Osteoblast (primary cell): Measurements from ENCODE around the gene CAMTA1. TPM values are rescaled to one million over a fixed set of nuclear protein-coding genes. Genes with fewer than 3 reads are reported as not detected.

Source experiments
- DNase-seq: peaks from one replicate; pipeline ENCODE4 v3.0.0; 2011; ENCODE audit warnings: low spot score, mixed read lengths; ENCODE audit not compliant: insufficient read length; ENCODE audit errors: missing footprints
- H2AFZ ChIP-seq: 2 replicates; pipeline ENCODE4 v1.6.0; 2011; ENCODE audit warnings: mild to moderate bottlenecking, low read length
- H3K27ac ChIP-seq: 2 replicates; pipeline ENCODE4 v1.5.1; 2011; ENCODE audit warnings: mild to moderate bottlenecking, low read depth, low read length, moderate library complexity
- H3K27me3 ChIP-seq: 2 replicates; pipeline ENCODE4 v1.6.0; 2012; ENCODE audit warnings: mild to moderate bottlenecking, control low read depth, inconsistent platforms, low read length, moderate library complexity; ENCODE audit not compliant: insufficient read depth
- H3K36me3 ChIP-seq: 2 replicates; pipeline ENCODE4 v1.5.1; 2011; ENCODE audit warnings: mild to moderate bottlenecking, low read length, control low read depth, moderate library complexity; ENCODE audit not compliant: insufficient read depth
- H3K4me1 ChIP-seq: 2 replicates; pipeline ENCODE4 v1.5.1; 2011; ENCODE audit warnings: mild to moderate bottlenecking, low read length, control low read depth, moderate library complexity; ENCODE audit not compliant: insufficient read depth
- H3K4me2 ChIP-seq: 2 replicates; pipeline ENCODE4 v1.6.0; 2011; ENCODE audit warnings: mild to moderate bottlenecking, low read length; ENCODE audit not compliant: insufficient read depth
- H3K4me3 ChIP-seq: fragments of 200-600 bp; sonication (generic); 3 replicates; pipeline ENCODE4 v1.5.1; 2012; ENCODE audit warnings: mild to moderate bottlenecking, low read length, inconsistent platforms; ENCODE audit not compliant: insufficient read depth
- H3K79me2 ChIP-seq: 2 replicates; pipeline ENCODE4 v1.6.0; 2012; ENCODE audit warnings: mild to moderate bottlenecking, low read length, control low read depth, inconsistent platforms; ENCODE audit not compliant: insufficient read depth
- H3K9me3 ChIP-seq: 2 replicates; pipeline ENCODE4 v1.5.1; 2011; ENCODE audit warnings: low read depth, low read length, control low read depth
- H4K20me1 ChIP-seq: 2 replicates; pipeline ENCODE4 v1.6.0; 2012; ENCODE audit warnings: mild to moderate bottlenecking, low read length, control low read depth; ENCODE audit not compliant: insufficient read depth
- total RNA-seq: library from RNA; depleted of rRNA; stranded (reverse); fragments of >200 nt; gene quantifications from 2 replicates; pipeline ENCODE4 v1.2.3, GENCODE V29; 2012
- TF ChIP-seq, protein P1 (sequence below): IDR thresholded peaks from 2 replicates; pipeline ENCODE4 v1.5.1; 2011; ENCODE audit warnings: mild to moderate bottlenecking, low read depth, low read length, moderate library complexity; ENCODE audit errors: extremely low read depth

CAMTA1 gene
- total RNA-seq, 1 donor, result 47.4 TPM

DNA sequence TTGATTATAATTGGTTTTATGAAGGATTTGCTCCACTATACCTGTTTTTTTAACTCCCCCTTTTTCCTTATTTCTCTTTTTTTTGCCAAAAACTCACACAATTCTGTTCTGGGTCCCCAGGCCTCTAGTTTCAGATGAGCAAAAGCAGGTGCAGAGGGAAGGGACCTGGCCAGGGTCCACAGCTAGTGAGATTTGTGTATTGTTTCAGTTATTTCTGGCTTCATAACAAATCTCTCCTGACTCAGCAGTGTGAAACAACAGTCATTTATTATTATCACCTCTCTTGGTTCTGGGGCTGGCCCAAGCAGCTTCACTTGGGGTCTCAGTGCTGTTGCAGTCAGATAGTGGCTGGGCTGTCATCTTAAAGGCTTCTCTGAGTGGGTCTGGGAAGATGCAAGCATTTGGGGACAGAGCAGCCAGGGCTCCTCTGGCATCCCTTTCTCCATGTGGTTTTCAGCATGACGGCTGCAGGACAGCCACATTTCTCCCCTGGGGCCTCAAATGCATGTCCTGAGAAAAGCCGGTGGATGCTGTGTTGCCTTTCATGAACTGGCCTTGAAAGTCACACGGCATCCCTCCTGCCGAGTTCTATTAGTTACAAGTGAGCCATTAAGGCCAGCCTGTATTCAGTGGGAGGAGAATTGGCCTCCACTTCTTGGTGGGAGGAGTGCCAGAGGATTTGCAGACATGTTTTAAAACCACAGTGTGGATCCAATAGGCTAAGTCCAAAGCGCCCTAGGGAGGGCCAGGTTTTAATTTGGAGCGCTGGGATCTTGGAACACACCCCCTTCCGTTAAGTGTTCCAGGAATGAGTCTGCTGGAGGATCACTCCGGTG is 137.1 kb downstream of the CAMTA1 start:
- H4K20me1 ChIP-seq, result no peaks in the 10 kb centered on the region
- peak overlapping the region; percentile 64 for H3K4me2 ChIP-seq
- no peaks in the 10 kb centered on the region for H3K79me2 ChIP-seq
- DNase-seq, result peak; percentile 95
- no peak overlapping the region for H3K27ac ChIP-seq
- TF ChIP-seq, protein P1, sequence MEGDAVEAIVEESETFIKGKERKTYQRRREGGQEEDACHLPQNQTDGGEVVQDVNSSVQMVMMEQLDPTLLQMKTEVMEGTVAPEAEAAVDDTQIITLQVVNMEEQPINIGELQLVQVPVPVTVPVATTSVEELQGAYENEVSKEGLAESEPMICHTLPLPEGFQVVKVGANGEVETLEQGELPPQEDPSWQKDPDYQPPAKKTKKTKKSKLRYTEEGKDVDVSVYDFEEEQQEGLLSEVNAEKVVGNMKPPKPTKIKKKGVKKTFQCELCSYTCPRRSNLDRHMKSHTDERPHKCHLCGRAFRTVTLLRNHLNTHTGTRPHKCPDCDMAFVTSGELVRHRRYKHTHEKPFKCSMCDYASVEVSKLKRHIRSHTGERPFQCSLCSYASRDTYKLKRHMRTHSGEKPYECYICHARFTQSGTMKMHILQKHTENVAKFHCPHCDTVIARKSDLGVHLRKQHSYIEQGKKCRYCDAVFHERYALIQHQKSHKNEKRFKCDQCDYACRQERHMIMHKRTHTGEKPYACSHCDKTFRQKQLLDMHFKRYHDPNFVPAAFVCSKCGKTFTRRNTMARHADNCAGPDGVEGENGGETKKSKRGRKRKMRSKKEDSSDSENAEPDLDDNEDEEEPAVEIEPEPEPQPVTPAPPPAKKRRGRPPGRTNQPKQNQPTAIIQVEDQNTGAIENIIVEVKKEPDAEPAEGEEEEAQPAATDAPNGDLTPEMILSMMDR, result no peak
- peaks cover 12% of the 10 kb centered on the region for H3K27me3 ChIP-seq
- peaks cover 8% of the 10 kb centered on the region for H3K4me1 ChIP-seq
- no peaks in the 10 kb centered on the region for H3K36me3 ChIP-seq
- no peaks in the 10 kb centered on the region for H3K9me3 ChIP-seq
- H3K4me3 ChIP-seq, result peak overlapping the region; percentile 20
- peak overlapping the region; percentile 35 for H2AFZ ChIP-seq

- Histone ChIP-seq H3K36me3 (no peaks in the 10 kb centered on the region), H3K79me2 (no peaks in the 10 kb centered on the region), H3K4me3 (peak overlapping the region; percentile 20), H3K27ac (no peak overlapping the region), H2AFZ (no peak overlapping the region), H3K27me3 (peaks cover 12% of the 10 kb centered on the region), H4K20me1 (no peaks in the 10 kb centered on the region), H3K9me3 (no peaks in the 10 kb centered on the region), H3K4me2 (peak overlapping the region; percentile 64), H3K4me1 (peaks cover 8% of the 10 kb centered on the region)
- DNase-seq, result no peak
- TF ChIP-seq, protein P1, result no peak
Measured at GRCh38 chr1:6923012-6923411, 137.8 kb downstream of the CAMTA1 start.

DNA sequence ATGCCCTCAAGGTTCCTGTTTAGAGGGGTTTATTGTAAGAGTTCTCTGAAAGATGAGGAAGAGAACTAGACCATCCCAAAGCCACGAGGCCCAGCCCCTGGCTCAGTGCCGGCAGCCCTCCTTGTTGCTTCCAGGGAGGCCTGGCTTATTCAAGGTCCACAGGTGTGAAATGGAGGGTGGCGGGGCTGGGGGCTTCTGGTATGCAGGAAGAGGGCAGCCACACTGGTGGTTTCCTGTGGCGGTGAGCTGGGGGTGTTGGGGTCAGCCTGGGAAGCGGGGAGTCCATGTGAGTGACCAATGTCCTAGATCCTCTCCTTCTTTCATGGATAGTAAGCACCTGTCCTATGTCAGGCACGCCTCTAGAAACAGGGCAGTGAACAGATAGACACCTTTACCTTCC is 138.2 kb downstream of the CAMTA1 start:
- Histone ChIP-seq H2AFZ (no peak overlapping the region), H3K27ac (no peak overlapping the region), H3K36me3 (no peaks in the 10 kb centered on the region), H3K79me2 (no peaks in the 10 kb centered on the region), H3K4me1 (peaks cover 8% of the 10 kb centered on the region), H3K9me3 (no peaks in the 10 kb centered on the region), H3K4me2 (no peak overlapping the region), H3K27me3 (peaks cover 12% of the 10 kb centered on the region), H3K4me3 (no peak overlapping the region), H4K20me1 (no peaks in the 10 kb centered on the region)
- no peak for DNase-seq
- TF ChIP-seq, protein P1, result no peak
